GM06990 (cell line): Measurements from ENCODE around the gene BAG2.
A peak's percentile ranks its signal among the peaks of the same experiment; 100 is the strongest.

Experiments
- DNase-seq: peaks from one replicate; pipeline ENCODE4 v3.0.0-alpha.2; 2011; ENCODE audit not compliant: insufficient read length; ENCODE audit errors: extremely low read depth
- H3K27me3 ChIP-seq: replicated peaks from 2 replicates; pipeline ENCODE4 v1.6.0; 2011; ENCODE audit warnings: low read length; ENCODE audit not compliant: control insufficient read depth, insufficient read depth
- H3K36me3 ChIP-seq: 2 replicates; pipeline ENCODE4 v1.5.1; 2011; ENCODE audit warnings: low read length; ENCODE audit not compliant: control insufficient read depth, insufficient read depth
- H3K4me3 ChIP-seq: replicated peaks from 2 replicates; pipeline ENCODE4 v1.5.1; 2011; ENCODE audit warnings: low read depth, mild to moderate bottlenecking, control low read depth, low read length
- CTCF ChIP-seq: IDR thresholded peaks from 2 replicates; pipeline ENCODE4 v1.5.1; 2011; ENCODE audit warnings: low read length, control low read depth, mild to moderate bottlenecking, inconsistent platforms; ENCODE audit not compliant: insufficient read depth, poor library complexity, severe bottlenecking

Gene BAG2

GRCh38 chr6:57222743-57223077, 50.6 kb downstream of the BAG2 start:
- DNase-seq: no peak
- Histone ChIP-seq H3K4me3 (peak overlapping the region; percentile 97), H3K36me3 (no peaks in the 10 kb centered on the region), H3K27me3 (no peaks in the 10 kb centered on the region)
- TF ChIP-seq CTCF: no peak

- no peak for TF ChIP-seq CTCF
- Histone ChIP-seq H3K27me3 (no peaks in the 10 kb centered on the region; the same call in 1 of the 2 replicates), H3K36me3 (no peaks in the 10 kb centered on the region), H3K4me3 (no peak overlapping the region)
- no peak for DNase-seq
Observed at GRCh38 chr6:57224769-57225515, 52.8 kb downstream of the BAG2 start.

GRCh38 chr6:57226221-57226620, 54.1 kb downstream of the BAG2 start:
- Histone ChIP-seq H3K4me3 (no peak overlapping the region), H3K27me3 (no peaks in the 10 kb centered on the region; the same call in 1 of the 2 replicates), H3K36me3 (no peaks in the 10 kb centered on the region)
- TF ChIP-seq CTCF: no peak
- DNase-seq: no peak
